ENCODE data around the gene ADAMTS17. TPM values are rescaled to one million over a fixed set of nuclear protein-coding genes. Genes with fewer than 3 reads are reported as not detected.

The ADAMTS17 gene
- total RNA-seq, 1 experiment from 2014 or later, result 4.2 TPM

DNA sequence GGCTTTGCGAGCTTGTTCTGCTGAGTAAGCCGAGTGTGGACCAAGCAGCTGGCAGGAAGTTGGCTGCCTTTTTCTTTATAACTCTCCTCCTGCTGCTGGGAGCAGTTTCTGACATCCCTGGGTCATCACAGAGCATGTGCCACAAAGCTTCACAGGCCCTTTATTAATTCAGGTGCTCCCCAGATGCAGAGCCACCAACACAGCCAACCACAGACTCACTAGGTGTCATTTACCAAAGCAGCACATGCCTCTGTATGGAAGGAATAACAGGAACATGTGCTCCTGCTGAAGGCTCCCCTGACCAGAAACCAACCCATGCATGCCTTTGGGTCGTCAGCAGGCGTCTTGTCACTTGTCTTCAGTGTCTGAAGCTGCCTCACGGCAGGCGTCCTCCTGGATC, 152.5 kb downstream of the ADAMTS17 start:
- H4K20me1 ChIP-seq (ENCODE audit: insufficient read depth), result no peaks in the 10 kb centered on the region
- no peaks in the 10 kb centered on the region for H3K4me1 ChIP-seq (ENCODE audit: control insufficient read depth in 1 of 2, insufficient read depth in 2 of 2, low read length in 2 of 2)
- H2AFZ ChIP-seq (ENCODE audit: low read depth, low read length, poor library complexity, severe bottlenecking), result no peak overlapping the region
- DNase-seq (ENCODE audit: low read depth, low spot score), result no peak
- no peaks in the 10 kb centered on the region for H3K79me2 ChIP-seq (ENCODE audit: insufficient read depth, low read length)
- POLR2A ChIA-PET, result no interaction called here
- CTCF ChIA-PET, result no interaction called here
- BruUV-seq (replicated peaks), result no TSS peak
- RAD21 ChIA-PET (ENCODE audit: low non-redundant PET in 1 of 2, low total read pairs in 2 of 2, uncharacterized antibody in 2 of 2, unreplicated experiment in 2 of 2), result no interaction called here
- TF ChIP-seq POLR2A (IDR thresholded peaks at IDR 0.05; ENCODE audit: borderline replicate concordance, extremely low read depth, insufficient read depth, insufficient read length) (no peak), ZFX (IDR thresholded peaks at IDR 0.05) (no peak), RAD21 (IDR thresholded peaks at IDR 0.05; ENCODE audit: low read depth) (no peak), YY1 (IDR thresholded peaks at IDR 0.05; ENCODE audit: extremely low read depth, insufficient replicate concordance, low read depth, low read length) (no peak), FOSL1 (IDR thresholded peaks at IDR 0.05; ENCODE audit: low read depth) (no peak), EZH2 (IDR thresholded peaks at IDR 0.05) (no peak), TCF7L2 (IDR thresholded peaks at IDR 0.05; ENCODE audit: borderline replicate concordance, extremely low read depth, insufficient read depth, insufficient read length) (no peak), SP1 (IDR thresholded peaks at IDR 0.05; ENCODE audit: low read depth) (no peak), EGR1 (IDR thresholded peaks at IDR 0.05; ENCODE audit: low read depth) (no peak), ZNF274 (IDR thresholded peaks at IDR 0.05; ENCODE audit: low read depth, low read length) (no peak), ELF1 (IDR thresholded peaks at IDR 0.05; ENCODE audit: borderline replicate concordance, low read depth) (no peak), CEBPB (IDR thresholded peaks at IDR 0.05; ENCODE audit: low read depth) (no peak), SRF (IDR thresholded peaks at IDR 0.05; ENCODE audit: low read depth) (no peak), SIN3A (IDR thresholded peaks at IDR 0.05; ENCODE audit: low read depth) (no peak), EZH2phosphoT487 (IDR thresholded peaks at IDR 0.05; ENCODE audit: borderline replicate concordance) (no peak)
- TF ChIP-seq, protein P1, sequence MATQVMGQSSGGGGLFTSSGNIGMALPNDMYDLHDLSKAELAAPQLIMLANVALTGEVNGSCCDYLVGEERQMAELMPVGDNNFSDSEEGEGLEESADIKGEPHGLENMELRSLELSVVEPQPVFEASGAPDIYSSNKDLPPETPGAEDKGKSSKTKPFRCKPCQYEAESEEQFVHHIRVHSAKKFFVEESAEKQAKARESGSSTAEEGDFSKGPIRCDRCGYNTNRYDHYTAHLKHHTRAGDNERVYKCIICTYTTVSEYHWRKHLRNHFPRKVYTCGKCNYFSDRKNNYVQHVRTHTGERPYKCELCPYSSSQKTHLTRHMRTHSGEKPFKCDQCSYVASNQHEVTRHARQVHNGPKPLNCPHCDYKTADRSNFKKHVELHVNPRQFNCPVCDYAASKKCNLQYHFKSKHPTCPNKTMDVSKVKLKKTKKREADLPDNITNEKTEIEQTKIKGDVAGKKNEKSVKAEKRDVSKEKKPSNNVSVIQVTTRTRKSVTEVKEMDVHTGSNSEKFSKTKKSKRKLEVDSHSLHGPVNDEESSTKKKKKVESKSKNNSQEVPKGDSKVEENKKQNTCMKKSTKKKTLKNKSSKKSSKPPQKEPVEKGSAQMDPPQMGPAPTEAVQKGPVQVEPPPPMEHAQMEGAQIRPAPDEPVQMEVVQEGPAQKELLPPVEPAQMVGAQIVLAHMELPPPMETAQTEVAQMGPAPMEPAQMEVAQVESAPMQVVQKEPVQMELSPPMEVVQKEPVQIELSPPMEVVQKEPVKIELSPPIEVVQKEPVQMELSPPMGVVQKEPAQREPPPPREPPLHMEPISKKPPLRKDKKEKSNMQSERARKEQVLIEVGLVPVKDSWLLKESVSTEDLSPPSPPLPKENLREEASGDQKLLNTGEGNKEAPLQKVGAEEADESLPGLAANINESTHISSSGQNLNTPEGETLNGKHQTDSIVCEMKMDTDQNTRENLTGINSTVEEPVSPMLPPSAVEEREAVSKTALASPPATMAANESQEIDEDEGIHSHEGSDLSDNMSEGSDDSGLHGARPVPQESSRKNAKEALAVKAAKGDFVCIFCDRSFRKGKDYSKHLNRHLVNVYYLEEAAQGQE (IDR thresholded peaks at IDR 0.05; ENCODE audit: low read depth), result no peak
- TF ChIP-seq, protein P2, sequence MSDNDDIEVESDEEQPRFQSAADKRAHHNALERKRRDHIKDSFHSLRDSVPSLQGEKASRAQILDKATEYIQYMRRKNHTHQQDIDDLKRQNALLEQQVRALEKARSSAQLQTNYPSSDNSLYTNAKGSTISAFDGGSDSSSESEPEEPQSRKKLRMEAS (IDR thresholded peaks at IDR 0.05), result no peak
- TF ChIP-seq, protein P3, sequence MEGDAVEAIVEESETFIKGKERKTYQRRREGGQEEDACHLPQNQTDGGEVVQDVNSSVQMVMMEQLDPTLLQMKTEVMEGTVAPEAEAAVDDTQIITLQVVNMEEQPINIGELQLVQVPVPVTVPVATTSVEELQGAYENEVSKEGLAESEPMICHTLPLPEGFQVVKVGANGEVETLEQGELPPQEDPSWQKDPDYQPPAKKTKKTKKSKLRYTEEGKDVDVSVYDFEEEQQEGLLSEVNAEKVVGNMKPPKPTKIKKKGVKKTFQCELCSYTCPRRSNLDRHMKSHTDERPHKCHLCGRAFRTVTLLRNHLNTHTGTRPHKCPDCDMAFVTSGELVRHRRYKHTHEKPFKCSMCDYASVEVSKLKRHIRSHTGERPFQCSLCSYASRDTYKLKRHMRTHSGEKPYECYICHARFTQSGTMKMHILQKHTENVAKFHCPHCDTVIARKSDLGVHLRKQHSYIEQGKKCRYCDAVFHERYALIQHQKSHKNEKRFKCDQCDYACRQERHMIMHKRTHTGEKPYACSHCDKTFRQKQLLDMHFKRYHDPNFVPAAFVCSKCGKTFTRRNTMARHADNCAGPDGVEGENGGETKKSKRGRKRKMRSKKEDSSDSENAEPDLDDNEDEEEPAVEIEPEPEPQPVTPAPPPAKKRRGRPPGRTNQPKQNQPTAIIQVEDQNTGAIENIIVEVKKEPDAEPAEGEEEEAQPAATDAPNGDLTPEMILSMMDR (IDR thresholded peaks at IDR 0.05 in 2 of 3, conservative IDR thresholded peaks at IDR 0.05 in 1 of 3; ENCODE audit: borderline replicate concordance in 1 of 3, insufficient read depth in 1 of 3, low read depth in 2 of 3, low read length in 2 of 3), result no peak
- TF ChIP-seq, protein P4, sequence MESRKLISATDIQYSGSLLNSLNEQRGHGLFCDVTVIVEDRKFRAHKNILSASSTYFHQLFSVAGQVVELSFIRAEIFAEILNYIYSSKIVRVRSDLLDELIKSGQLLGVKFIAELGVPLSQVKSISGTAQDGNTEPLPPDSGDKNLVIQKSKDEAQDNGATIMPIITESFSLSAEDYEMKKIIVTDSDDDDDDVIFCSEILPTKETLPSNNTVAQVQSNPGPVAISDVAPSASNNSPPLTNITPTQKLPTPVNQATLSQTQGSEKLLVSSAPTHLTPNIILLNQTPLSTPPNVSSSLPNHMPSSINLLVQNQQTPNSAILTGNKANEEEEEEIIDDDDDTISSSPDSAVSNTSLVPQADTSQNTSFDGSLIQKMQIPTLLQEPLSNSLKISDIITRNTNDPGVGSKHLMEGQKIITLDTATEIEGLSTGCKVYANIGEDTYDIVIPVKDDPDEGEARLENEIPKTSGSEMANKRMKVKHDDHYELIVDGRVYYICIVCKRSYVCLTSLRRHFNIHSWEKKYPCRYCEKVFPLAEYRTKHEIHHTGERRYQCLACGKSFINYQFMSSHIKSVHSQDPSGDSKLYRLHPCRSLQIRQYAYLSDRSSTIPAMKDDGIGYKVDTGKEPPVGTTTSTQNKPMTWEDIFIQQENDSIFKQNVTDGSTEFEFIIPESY (IDR thresholded peaks at IDR 0.05; ENCODE audit: extremely low read depth, insufficient replicate concordance, low read length), result no peak
- H3K36me3 ChIP-seq (ENCODE audit: control insufficient read depth in 1 of 2, insufficient read depth in 2 of 2, low read length in 2 of 2), result no peaks in the 10 kb centered on the region
- no peaks in the 10 kb centered on the region for H3K9me2 ChIP-seq (ENCODE audit: insufficient read depth)
- H3K4me3 ChIP-seq (replicated peaks in 1 of 2; ENCODE audit: low read depth in 1 of 2, low read length in 2 of 2), result no peak overlapping the region
- H3K27me3 ChIP-seq (ENCODE audit: insufficient read depth, low read length), result no peaks in the 10 kb centered on the region
- no peak overlapping the region for H3K27ac ChIP-seq (ENCODE audit: low read depth, low read length)
- intact Hi-C loops (cut with micrococcal nuclease), result no loop called here
- no peaks in the 10 kb centered on the region for H3K9me3 ChIP-seq (ENCODE audit: control insufficient read depth in 1 of 2, insufficient read depth in 1 of 2, low read depth in 1 of 2, low read length in 2 of 2)
- no peak overlapping the region for H3K9ac ChIP-seq (ENCODE audit: low read length)
- no peak overlapping the region for H3K4me2 ChIP-seq (ENCODE audit: low read length)
- no peak for ATAC-seq

All from HCT116 (cell line).